Occipital lobe (tissue), 1 donor: ENCODE data around the gene SMIM30. TPM values are rescaled to one million over a fixed set of nuclear protein-coding genes. Genes with fewer than 3 reads are reported as not detected.

Experiments used
- total RNA-seq: library from RNA; depleted of rRNA; stranded (reverse); fragments of >200 nt; gene quantifications from one replicate; pipeline ENCODE4 v1.2.3, GENCODE V29; 2014

The SMIM30 gene
- total RNA-seq, 1 donor from 2014 or later: 25.4 TPM

Other genes starting within 250 kb of the SMIM30 start
- 272 TPM for gene GPR85, start 31.7 kb downstream of the SMIM30 start, total RNA-seq